Fibroblast of pulmonary artery (primary cell): ENCODE measurements around the gene PDX1.

Experiments
- DNase-seq: peaks from one replicate; pipeline ENCODE4 v3.0.0-alpha.2; 2010; ENCODE audit warnings: low read depth
- H3K4me3 ChIP-seq: replicated peaks from 2 replicates; pipeline ENCODE4 v1.5.1; 2011; ENCODE audit warnings: low read depth, mild to moderate bottlenecking, control low read depth, low read length, moderate library complexity
- CTCF ChIP-seq: IDR thresholded peaks from 2 replicates; pipeline ENCODE4 v1.5.1; 2011; ENCODE audit warnings: mild to moderate bottlenecking, control low read depth, low read length, inconsistent platforms; ENCODE audit errors: missing control alignments

PDX1 gene

GRCh38 chr13:27968316-27969081 is 48.7 kb downstream of the PDX1 start:
- no peak overlapping the region for H3K4me3 ChIP-seq
- DNase-seq, result no peak
- no peak for TF ChIP-seq CTCF

GRCh38 chr13:27969082-27969865 is 49.5 kb downstream of the PDX1 start, which contains the start of gene CDX2:
CDX2 (minus strand) TSS chr13:27969315; CDS start chr13:27969006, 309 bp downstream.
- no peak for DNase-seq
- H3K4me3 ChIP-seq, result no peak within 1 kb of the TSS
- TF ChIP-seq CTCF, result no peak

- DNase-seq, result no peak
- no peak for TF ChIP-seq CTCF
- H3K4me3 ChIP-seq, result no peak overlapping the region
These were observed 50.0 kb downstream of the PDX1 start for GRCh38 chr13:27969866-27970229.

GRCh38 chr13:27970382-27971235 is 50.8 kb downstream of the PDX1 start:
- DNase-seq, result no peak
- no peak for TF ChIP-seq CTCF
- H3K4me3 ChIP-seq, result no peak overlapping the region

- DNase-seq, result no peak
- TF ChIP-seq CTCF, result no peak
These were observed 51.4 kb downstream of the PDX1 start for GRCh38 chr13:27971236-27971645.

GRCh38 chr13:27971776-27972477 is 52.1 kb downstream of the PDX1 start:
- H3K4me3 ChIP-seq, result no peak overlapping the region

More at GRCh38 chr13:27971236-27971645, 51.4 kb downstream of the PDX1 start:
- no peak overlapping the region for H3K4me3 ChIP-seq

More at GRCh38 chr13:27971776-27972477, 52.1 kb downstream of the PDX1 start:
- DNase-seq, result no peak
- no peak for TF ChIP-seq CTCF
